Keratinocyte (primary cell): Measurements from ENCODE around the gene TKT. TPM values are rescaled to one million over a fixed set of nuclear protein-coding genes. Genes with fewer than 3 reads are reported as not detected.

Experiments used
- DNase-seq: peaks from one replicate; pipeline ENCODE4 v3.0.0-alpha.2; 2011; ENCODE audit warnings: low read depth, missing footprints, low spot score
- FAIRE-seq: peaks from 2 replicates; lab custom pipeline; 2011; peaks lifted over from hg19 to GRCh38; lab: Jason Lieb, UNC
- H2AFZ ChIP-seq: 2 replicates; pipeline ENCODE4 v1.6.0; 2012; ENCODE audit warnings: low read length, control low read depth, inconsistent platforms; ENCODE audit not compliant: control insufficient read depth
- H3K27ac ChIP-seq: 2 replicates; pipeline ENCODE4 v1.5.1; 2011; ENCODE audit warnings: low read length; ENCODE audit not compliant: control insufficient read depth, insufficient read depth
- H3K27me3 ChIP-seq: 3 replicates; pipeline ENCODE4 v1.6.0; 2011; ENCODE audit warnings: low read length; ENCODE audit not compliant: control insufficient read depth, insufficient read depth; ENCODE audit errors: extremely low read depth
- H3K36me3 ChIP-seq, 2 experiments: 2 replicates in 1 of 2; 3 replicates in 1 of 2; pipeline ENCODE4 v1.5.1; 2011; ENCODE audit warnings: low read length in 2 of 2, mild to moderate bottlenecking in 1 of 2; ENCODE audit not compliant: control insufficient read depth in 2 of 2, insufficient read depth in 2 of 2; ENCODE audit errors: extremely low read depth in 1 of 2
- H3K4me1 ChIP-seq: 3 replicates; pipeline ENCODE4 v1.5.1; 2011; ENCODE audit warnings: low read length; ENCODE audit not compliant: control insufficient read depth, insufficient read depth; ENCODE audit errors: extremely low read depth
- H3K4me2 ChIP-seq: 3 replicates; pipeline ENCODE4 v1.6.0; 2011; ENCODE audit warnings: low read depth, low read length; ENCODE audit not compliant: control insufficient read depth, insufficient read depth; ENCODE audit errors: extremely low read depth
- H3K4me3 ChIP-seq, 3 experiments: fragments of 200-600 bp in 1 of 3; sonication (generic) in 1 of 3; 2 replicates in 2 of 3; 3 replicates in 1 of 3; pipeline ENCODE4 v1.5.1; 2011 to 2016; ENCODE audit warnings: low read length in 3 of 3, mild to moderate bottlenecking in 3 of 3, control low read depth in 2 of 3, inconsistent platforms in 1 of 3, low read depth in 1 of 3, mixed read lengths in 1 of 3, mixed run types in 1 of 3, moderate library complexity in 1 of 3; ENCODE audit not compliant: control insufficient read depth in 2 of 3, insufficient read depth in 2 of 3; ENCODE audit errors: extremely low read depth in 1 of 3
- H3K79me2 ChIP-seq: 2 replicates; pipeline ENCODE4 v1.6.0; 2012; ENCODE audit warnings: low read length; ENCODE audit not compliant: control insufficient read depth, insufficient read depth
- H3K9ac ChIP-seq: 3 replicates; pipeline ENCODE4 v1.6.0; 2011; ENCODE audit warnings: low read length; ENCODE audit not compliant: control insufficient read depth, insufficient read depth; ENCODE audit errors: extremely low read depth
- H3K9me1 ChIP-seq: 3 replicates; pipeline ENCODE4 v1.6.0; 2011; ENCODE audit warnings: low read length; ENCODE audit not compliant: control insufficient read depth, insufficient read depth; ENCODE audit errors: extremely low read depth
- H3K9me3 ChIP-seq: 2 replicates; pipeline ENCODE4 v1.5.1; 2012; ENCODE audit warnings: low read depth, low read length; ENCODE audit not compliant: control insufficient read depth
- H4K20me1 ChIP-seq: 3 replicates; pipeline ENCODE4 v1.6.0; 2011; ENCODE audit warnings: low read length; ENCODE audit not compliant: control insufficient read depth, insufficient read depth; ENCODE audit errors: extremely low read depth
- EZH2 ChIP-seq: IDR thresholded peaks from one replicate; pipeline ENCODE4 v1.6.1; 2012; ENCODE audit warnings: inconsistent platforms, mild to moderate bottlenecking, low read length, moderate library complexity
- dilution Hi-C: fragments of 300-500 bp; cut with MboI; formaldehyde crosslinking; loops from one replicate; pipeline ENCODE4 v1.7.0; 2020; ENCODE audit warnings: low sequenced_read_pairs; ENCODE audit not compliant: extremely low pct_ligation_motif_present
- polyA plus RNA-seq, 5 experiments: library from polyadenylated mRNA; depleted of rRNA in 3 of 5; stranded (reverse) in 3 of 5; stranded (forward) in 1 of 5; unstranded in 1 of 5; fragments of >200 nt; gene quantifications; 1 replicate in 1 of 5; 2 replicates in 3 of 5; 3 replicates in 1 of 5; pipeline versions ENCODE4 v1.2.1 to v1.2.3, GENCODE V29; 2011 to 2012; ENCODE audit warnings: missing spikeins in 2 of 5, low read depth in 1 of 5, low replicate concordance in 1 of 5
- TF ChIP-seq, protein P1 (sequence below), 3 experiments: IDR thresholded peaks in 1 of 3; conservative IDR thresholded peaks in 1 of 3; optimal IDR thresholded peaks in 1 of 3; 2 replicates in 2 of 3; 3 replicates in 1 of 3; pipeline versions ENCODE3 to v1.5.1; 2011; ENCODE audit warnings: low read length in 3 of 3, mild to moderate bottlenecking in 3 of 3, moderate library complexity in 2 of 3, control low read depth in 1 of 3, inconsistent platforms in 1 of 3; ENCODE audit not compliant: insufficient read depth in 2 of 3; ENCODE audit errors: extremely low read depth in 1 of 3

Gene TKT
- polyA plus RNA-seq, 1 donor (not counting 4 experiments of a cell fraction or from before 2014, with no cell fraction given) = 266 TPM

DNA sequence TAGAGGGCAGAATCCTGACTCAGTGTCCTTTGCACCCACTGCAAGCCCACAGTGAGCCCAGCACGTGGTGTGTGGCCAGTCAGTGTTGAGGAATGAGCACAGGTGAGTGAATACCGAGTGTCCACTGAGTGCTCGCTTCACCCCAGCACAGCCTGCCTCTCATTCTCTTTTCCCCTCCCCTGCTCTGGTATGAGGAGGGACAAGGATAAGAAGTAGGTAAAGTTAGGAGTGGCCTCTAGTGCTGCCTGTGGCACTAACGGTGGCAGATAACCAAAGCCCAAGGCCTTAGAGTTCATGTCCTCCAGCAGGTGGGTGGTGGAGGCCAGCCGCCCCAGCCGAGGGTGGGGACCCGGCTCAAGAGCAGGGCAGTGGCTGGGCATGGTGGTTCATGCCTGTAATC is 56.8 kb downstream of the TKT start:
- dilution Hi-C loops = no loop called here
- no peak overlapping the region for H3K4me3 ChIP-seq
- no peak overlapping the region for H3K27ac ChIP-seq
- H3K27me3 ChIP-seq = no peaks in the 10 kb centered on the region
- no peaks in the 10 kb centered on the region for H3K36me3 ChIP-seq
- no peaks in the 10 kb centered on the region for H4K20me1 ChIP-seq
- no peak overlapping the region for H2AFZ ChIP-seq
- H3K79me2 ChIP-seq = no peaks in the 10 kb centered on the region
- no peak overlapping the region for H3K9ac ChIP-seq
- TF ChIP-seq, protein P1, sequence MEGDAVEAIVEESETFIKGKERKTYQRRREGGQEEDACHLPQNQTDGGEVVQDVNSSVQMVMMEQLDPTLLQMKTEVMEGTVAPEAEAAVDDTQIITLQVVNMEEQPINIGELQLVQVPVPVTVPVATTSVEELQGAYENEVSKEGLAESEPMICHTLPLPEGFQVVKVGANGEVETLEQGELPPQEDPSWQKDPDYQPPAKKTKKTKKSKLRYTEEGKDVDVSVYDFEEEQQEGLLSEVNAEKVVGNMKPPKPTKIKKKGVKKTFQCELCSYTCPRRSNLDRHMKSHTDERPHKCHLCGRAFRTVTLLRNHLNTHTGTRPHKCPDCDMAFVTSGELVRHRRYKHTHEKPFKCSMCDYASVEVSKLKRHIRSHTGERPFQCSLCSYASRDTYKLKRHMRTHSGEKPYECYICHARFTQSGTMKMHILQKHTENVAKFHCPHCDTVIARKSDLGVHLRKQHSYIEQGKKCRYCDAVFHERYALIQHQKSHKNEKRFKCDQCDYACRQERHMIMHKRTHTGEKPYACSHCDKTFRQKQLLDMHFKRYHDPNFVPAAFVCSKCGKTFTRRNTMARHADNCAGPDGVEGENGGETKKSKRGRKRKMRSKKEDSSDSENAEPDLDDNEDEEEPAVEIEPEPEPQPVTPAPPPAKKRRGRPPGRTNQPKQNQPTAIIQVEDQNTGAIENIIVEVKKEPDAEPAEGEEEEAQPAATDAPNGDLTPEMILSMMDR (optimal IDR thresholded peaks at IDR 0.05 in 1 of 3, IDR thresholded peaks at IDR 0.05 in 1 of 3, conservative IDR thresholded peaks at IDR 0.05 in 1 of 3; ENCODE audit: extremely low read depth in 1 of 3, insufficient read depth in 2 of 3, low read length in 3 of 3) = no peak
- TF ChIP-seq EZH2 = no peak
- no peaks in the 10 kb centered on the region for H3K9me3 ChIP-seq
- no peak overlapping the region for H3K4me2 ChIP-seq
- no peaks in the 10 kb centered on the region for H3K9me1 ChIP-seq
- peaks cover 3% of the 10 kb centered on the region for H3K4me1 ChIP-seq
- DNase-seq (no peak), FAIRE-seq (no peak)

DNA sequence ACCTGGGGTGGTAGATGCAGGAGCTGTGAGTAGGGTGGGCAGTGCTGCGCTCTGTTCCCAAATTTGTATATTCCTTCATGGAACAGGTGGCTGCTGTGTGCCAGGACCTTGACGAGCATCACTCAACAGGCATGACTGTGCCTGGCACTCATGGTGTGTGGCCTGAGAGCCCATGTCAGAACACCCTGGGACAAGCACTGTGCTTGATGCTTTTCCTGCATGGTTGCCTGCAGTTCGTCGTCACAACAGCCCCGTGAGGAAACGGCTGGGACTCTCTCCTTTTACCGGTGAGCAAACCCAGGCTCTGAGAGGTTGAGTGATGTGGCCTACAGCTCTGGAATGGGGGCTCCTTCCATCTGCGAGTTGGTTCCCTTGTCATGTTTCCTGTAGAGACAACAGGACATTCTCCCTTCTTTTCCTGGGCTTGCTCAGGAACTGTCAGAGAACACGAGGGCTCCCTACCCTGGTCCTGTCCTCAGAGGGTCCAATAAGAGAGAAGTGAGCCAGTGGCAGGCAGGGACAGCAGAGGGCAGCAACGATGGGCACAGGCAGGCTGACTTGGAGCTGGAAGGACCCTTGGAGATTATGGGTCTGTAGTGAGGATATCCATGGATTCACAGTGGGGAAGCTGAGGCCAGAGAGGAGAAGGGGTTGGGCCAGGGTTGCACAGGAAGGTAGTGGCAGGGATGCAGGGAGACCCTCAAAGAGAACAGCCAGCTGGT is 57.4 kb downstream of the TKT start:
- dilution Hi-C loops = no loop called here
- DNase-seq (no peak), FAIRE-seq (no peak)
- Histone ChIP-seq H3K4me1 (peaks cover 3% of the 10 kb centered on the region), H3K4me2 (no peak overlapping the region), H3K27me3 (no peaks in the 10 kb centered on the region), H3K9ac (no peak overlapping the region), H3K36me3 (no peaks in the 10 kb centered on the region), H3K9me1 (no peaks in the 10 kb centered on the region), H4K20me1 (no peaks in the 10 kb centered on the region), H3K27ac (no peak overlapping the region), H2AFZ (no peak overlapping the region), H3K79me2 (no peaks in the 10 kb centered on the region), H3K4me3 (no peak overlapping the region), H3K9me3 (no peaks in the 10 kb centered on the region)
- TF ChIP-seq, protein P1 (optimal IDR thresholded peaks at IDR 0.05 in 1 of 3, IDR thresholded peaks at IDR 0.05 in 1 of 3, conservative IDR thresholded peaks at IDR 0.05 in 1 of 3; ENCODE audit: extremely low read depth in 1 of 3, insufficient read depth in 2 of 3, low read length in 3 of 3) = peak in 1 of 3 experiments; percentile 23
- TF ChIP-seq EZH2 = no peak
